ENCODE data around the gene ZNRF3.
"Not testable (repeated sequence)": the region's sequence is repeated elsewhere in the genome, so short reads cannot be mapped to it uniquely, and the experiment has no call there.

ZNRF3 gene

GRCh38 chr22:29018293-29019189, 135.2 kb downstream of the ZNRF3 start:
- no peak for DNase-seq

GRCh38 chr22:29022101-29022817, 138.9 kb downstream of the ZNRF3 start:
- DNase-seq: no peak

- no peak for DNase-seq
Observed at GRCh38 chr22:29023172-29023796, 139.9 kb downstream of the ZNRF3 start.

GRCh38 chr22:29026579-29026978, 143.2 kb downstream of the ZNRF3 start:
- no peak for DNase-seq

- DNase-seq: no peak
Observed at GRCh38 chr22:29028468-29028867, 145.1 kb downstream of the ZNRF3 start.

- no peak for DNase-seq
Observed at GRCh38 chr22:29029202-29030000, 146.0 kb downstream of the ZNRF3 start.

GRCh38 chr22:29030016-29030617, 146.7 kb downstream of the ZNRF3 start:
- no peak for DNase-seq

GRCh38 chr22:29030618-29031226, 147.3 kb downstream of the ZNRF3 start:
- peak; percentile 6 for DNase-seq

- DNase-seq: no peak
Observed at GRCh38 chr22:29031227-29032011, 148.0 kb downstream of the ZNRF3 start.

GRCh38 chr22:29032014-29032475, 148.7 kb downstream of the ZNRF3 start:
- no peak for DNase-seq

- DNase-seq: peak; percentile 32
Observed at GRCh38 chr22:29032584-29032983, 149.2 kb downstream of the ZNRF3 start.

- peak; percentile 84 for DNase-seq
Observed at GRCh38 chr22:29037340-29037932, 154.1 kb downstream of the ZNRF3 start.

GRCh38 chr22:29039148-29039547, 155.8 kb downstream of the ZNRF3 start:
- no peak for DNase-seq

- not testable (repeated sequence) for DNase-seq
Observed at GRCh38 chr22:29039684-29040083, 156.3 kb downstream of the ZNRF3 start.

GRCh38 chr22:29040385-29041275, 157.3 kb downstream of the ZNRF3 start:
- DNase-seq: peak; percentile 60

GRCh38 chr22:29041408-29041807, 158.0 kb downstream of the ZNRF3 start:
- DNase-seq: peak; percentile 15

GRCh38 chr22:29043906-29044575, 160.7 kb downstream of the ZNRF3 start:
- no peak for DNase-seq

- no peak for DNase-seq
Observed at GRCh38 chr22:29044657-29045176, 161.3 kb downstream of the ZNRF3 start.

Measured in NCI-H2029 treated with DMSO at 0.1 percent for 48 hours (cell line).